Measurements from ENCODE around the gene ALDH16A1. TPM values are rescaled to one million over a fixed set of nuclear protein-coding genes. Genes with fewer than 3 reads are reported as not detected.

The ALDH16A1 gene
- total RNA-seq, 1 donor: 26.4 TPM

GRCh38 chr19:49498475-49498874 is 45.5 kb downstream of the ALDH16A1 start:
- Histone ChIP-seq H3K27ac (ENCODE audit: low read depth, low read length) (no peak overlapping the region), H4K20me1 (ENCODE audit: insufficient read depth, low read length) (peaks cover 30% of the 10 kb centered on the region), H3K79me2 (ENCODE audit: insufficient read depth, low read length) (peaks cover 31% of the 10 kb centered on the region), H2AFZ (ENCODE audit: low read length) (no peak overlapping the region), H3K9me3 (ENCODE audit: low read depth, low read length) (no peaks in the 10 kb centered on the region), H3K4me3 (ENCODE audit: insufficient read depth, low read length) (peak overlapping the region; percentile 27), H3K27me3 (ENCODE audit: insufficient read depth, low read length) (no peaks in the 10 kb centered on the region), H3K36me3 (ENCODE audit: insufficient read depth, low read length) (peaks cover 29% of the 10 kb centered on the region), H3K4me1 (ENCODE audit: insufficient read depth, low read length) (peaks cover 21% of the 10 kb centered on the region), H3K4me2 (ENCODE audit: insufficient read depth, low read length) (peak overlapping the region; percentile 89)
- TF ChIP-seq CTCF (IDR thresholded peaks at IDR 0.05; ENCODE audit: extremely low read depth, low read depth, low read length): no peak
- DNase-seq (ENCODE audit: insufficient read length, low spot score, missing footprints): no peak

GRCh38 chr19:49499030-49499670 is 46.1 kb downstream of the ALDH16A1 start:
- peak overlapping the region; percentile 27 for H3K4me3 ChIP-seq (ENCODE audit: insufficient read depth, low read length)
- H2AFZ ChIP-seq (ENCODE audit: low read length): no peak overlapping the region
- H3K4me2 ChIP-seq (ENCODE audit: insufficient read depth, low read length): peak overlapping the region; percentile 31
- TF ChIP-seq CTCF (IDR thresholded peaks at IDR 0.05; ENCODE audit: extremely low read depth, low read depth, low read length): no peak
- peaks cover 30% of the 10 kb centered on the region for H4K20me1 ChIP-seq (ENCODE audit: insufficient read depth, low read length)
- H3K9me3 ChIP-seq (ENCODE audit: low read depth, low read length): no peaks in the 10 kb centered on the region
- DNase-seq (ENCODE audit: insufficient read length, low spot score, missing footprints): peak; percentile 56
- no peak overlapping the region for H3K27ac ChIP-seq (ENCODE audit: low read depth, low read length)
- H3K36me3 ChIP-seq (ENCODE audit: insufficient read depth, low read length): peaks cover 29% of the 10 kb centered on the region
- peaks cover 31% of the 10 kb centered on the region for H3K79me2 ChIP-seq (ENCODE audit: insufficient read depth, low read length)
- H3K4me1 ChIP-seq (ENCODE audit: insufficient read depth, low read length): peaks cover 21% of the 10 kb centered on the region
- H3K27me3 ChIP-seq (ENCODE audit: insufficient read depth, low read length): no peaks in the 10 kb centered on the region

GRCh38 chr19:49502866-49503581 is 50.0 kb downstream of the ALDH16A1 start:
- no peaks in the 10 kb centered on the region for H3K27me3 ChIP-seq (ENCODE audit: insufficient read depth, low read length)
- peaks cover 22% of the 10 kb centered on the region for H4K20me1 ChIP-seq (ENCODE audit: insufficient read depth, low read length)
- H3K36me3 ChIP-seq (ENCODE audit: insufficient read depth, low read length): peaks cover 21% of the 10 kb centered on the region
- H3K4me2 ChIP-seq (ENCODE audit: insufficient read depth, low read length): peak overlapping the region; percentile 49
- peaks cover 13% of the 10 kb centered on the region for H3K79me2 ChIP-seq (ENCODE audit: insufficient read depth, low read length)
- peak overlapping the region; percentile 60 for H2AFZ ChIP-seq (ENCODE audit: low read length)
- H3K4me1 ChIP-seq (ENCODE audit: insufficient read depth, low read length): peaks cover 11% of the 10 kb centered on the region
- no peaks in the 10 kb centered on the region for H3K9me3 ChIP-seq (ENCODE audit: low read depth, low read length)
- peak; percentile 93 for DNase-seq (ENCODE audit: insufficient read length, low spot score, missing footprints)
- H3K4me3 ChIP-seq (ENCODE audit: insufficient read depth, low read length): peak overlapping the region; percentile 20
- no peak overlapping the region for H3K27ac ChIP-seq (ENCODE audit: low read depth, low read length)
- TF ChIP-seq CTCF (IDR thresholded peaks at IDR 0.05; ENCODE audit: extremely low read depth, low read depth, low read length): peak; percentile 65

DNA sequence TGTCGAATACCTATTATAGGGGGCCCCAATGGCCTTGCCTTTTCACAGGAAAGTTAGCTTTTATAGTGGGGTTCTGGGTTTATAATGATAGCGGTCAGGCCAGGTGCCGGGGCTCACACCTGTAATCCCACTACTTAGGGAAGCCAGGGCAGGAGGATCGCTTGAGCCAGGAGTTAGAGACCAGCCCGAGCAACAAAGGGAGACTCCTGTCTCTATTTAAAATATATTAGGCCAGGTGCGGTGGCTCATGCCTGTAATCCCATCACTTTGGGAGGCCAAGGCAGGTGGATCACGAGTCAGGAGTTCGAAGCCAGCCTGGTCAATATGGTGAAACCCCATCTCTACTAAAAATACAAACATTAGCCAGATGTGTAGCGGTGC is 50.5 kb downstream of the ALDH16A1 start:
- Histone ChIP-seq H3K27ac (ENCODE audit: low read depth, low read length) (no peak overlapping the region), H3K36me3 (ENCODE audit: insufficient read depth, low read length) (peaks cover 15% of the 10 kb centered on the region), H3K79me2 (ENCODE audit: insufficient read depth, low read length) (peaks cover 7% of the 10 kb centered on the region), H3K4me2 (ENCODE audit: insufficient read depth, low read length) (peak overlapping the region; percentile 49), H3K27me3 (ENCODE audit: insufficient read depth, low read length) (no peaks in the 10 kb centered on the region), H3K4me1 (ENCODE audit: insufficient read depth, low read length) (peaks cover 6% of the 10 kb centered on the region), H2AFZ (ENCODE audit: low read length) (peak overlapping the region; percentile 60), H4K20me1 (ENCODE audit: insufficient read depth, low read length) (peaks cover 16% of the 10 kb centered on the region), H3K9me3 (ENCODE audit: low read depth, low read length) (no peaks in the 10 kb centered on the region), H3K4me3 (ENCODE audit: insufficient read depth, low read length) (no peak overlapping the region)
- no peak for TF ChIP-seq CTCF (IDR thresholded peaks at IDR 0.05; ENCODE audit: extremely low read depth, low read depth, low read length)
- DNase-seq (ENCODE audit: insufficient read length, low spot score, missing footprints): no peak

Measured in osteoblast (primary cell).